Vagina (tissue), 2 donors: ENCODE results near the gene LRRFIP1. TPM values are rescaled to one million over a fixed set of nuclear protein-coding genes. Genes with fewer than 3 reads are reported as not detected.

Source experiments
- DNase-seq, 2 donors: peaks; one replicate each; pipeline ENCODE4 v3.0.0-alpha.2; 2017; ENCODE audit errors: extremely low spot score in 2 of 2
- H3K27ac ChIP-seq: fragments of 200-600 bp; sonication (generic); one replicate; pipeline ENCODE4 v1.5.1; 2019
- H3K27me3 ChIP-seq: fragments of 200-600 bp; sonication (generic); one replicate; pipeline ENCODE4 v1.5.1; 2019
- H3K36me3 ChIP-seq, 2 donors: fragments of 200-600 bp; sonication (generic); one replicate each; pipeline ENCODE4 v1.5.1; 2017 to 2019
- H3K4me1 ChIP-seq: fragments of 200-600 bp; sonication (generic); one replicate; pipeline ENCODE4 v1.5.1; 2019
- H3K4me3 ChIP-seq, 2 donors: fragments of 200-600 bp; sonication (generic); 1 replicate in 1 of 2; 2 replicates in 1 of 2; pipeline ENCODE4 v1.5.1; 2016 to 2019
- H3K9me3 ChIP-seq: fragments of 200-600 bp; sonication (generic); one replicate; pipeline ENCODE4 v1.5.1; 2019
- POLR2A ChIP-seq, 2 donors: fragments of 450-650 bp; IDR thresholded peaks; one replicate each; pipeline ENCODE4 v1.6.1; 2017; ENCODE audit warnings: antibody characterized with exemption in 2 of 2, mild to moderate bottlenecking in 2 of 2, moderate library complexity in 2 of 2
- POLR2AphosphoS5 ChIP-seq, 2 donors: sonication (generic); formaldehyde crosslinking; IDR thresholded peaks; one replicate each; pipeline ENCODE4 v1.9.0; 2017; ENCODE audit warnings: antibody characterized with exemption in 2 of 2, mild to moderate bottlenecking in 2 of 2, low read depth in 1 of 2; ENCODE audit not compliant: insufficient read depth in 1 of 2
- intact Hi-C: fragments of 100-400 bp; cut with DNase I; formaldehyde crosslinking; loops from one replicate; pipeline ENCODE4 v1.15.1; 2023
- total RNA-seq: library from RNA; depleted of rRNA; stranded (reverse); fragments of >200 nt; gene quantifications from one replicate; pipeline ENCODE4 v1.2.3, GENCODE V29; 2016
- TF ChIP-seq, protein P1 (sequence below), 3 experiments: fragments of 450-650 bp in 2 of 3; fragments of 200-600 bp in 1 of 3; sonication (generic) in 1 of 3; IDR thresholded peaks; one replicate each; pipeline ENCODE4 v1.5.1; 2017 to 2019; ENCODE audit warnings: antibody characterized with exemption in 3 of 3, mild to moderate bottlenecking in 2 of 3, moderate library complexity in 2 of 3

Gene LRRFIP1
- total RNA-seq, 1 donor from 2014 or later = 132 TPM

DNA sequence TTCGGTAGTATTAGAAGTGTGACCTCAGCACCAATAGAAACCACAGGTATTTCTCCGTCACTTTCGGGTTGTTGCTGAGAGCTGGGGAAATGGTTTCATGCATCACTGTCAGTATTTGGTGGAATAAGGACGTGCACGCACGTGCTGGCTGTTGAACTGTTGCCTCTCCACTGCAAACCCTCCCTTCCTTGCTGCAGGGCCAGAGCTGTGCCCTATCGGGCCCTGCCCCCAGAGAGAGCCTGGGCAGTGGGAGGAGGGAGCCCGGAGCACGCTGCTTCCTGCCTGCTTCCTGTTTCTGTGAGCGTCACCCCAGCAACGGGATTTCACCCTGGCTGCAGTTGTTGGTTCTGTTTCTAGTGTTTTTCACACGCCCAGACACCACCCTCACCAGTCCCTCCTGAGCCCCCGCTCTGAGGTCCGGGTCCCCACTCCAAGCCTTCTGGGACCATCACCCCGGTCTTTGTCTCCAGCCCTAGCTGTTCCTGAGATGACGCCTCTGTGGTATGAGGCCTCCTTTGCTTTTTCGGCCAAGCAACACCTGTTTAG lies 47.4 kb downstream of the LRRFIP1 start:
- H3K4me3 ChIP-seq = peak overlapping the region; percentile 15 to 25
- H3K27me3 ChIP-seq = no peaks in the 10 kb centered on the region
- H3K27ac ChIP-seq = peak overlapping the region; percentile 79
- H3K9me3 ChIP-seq = no peaks in the 10 kb centered on the region
- DNase-seq = no peak
- no peaks in the 10 kb centered on the region for H3K36me3 ChIP-seq
- peaks cover 65% of the 10 kb centered on the region for H3K4me1 ChIP-seq
- TF ChIP-seq POLR2A (IDR thresholded peaks at IDR 0.05) = no peak
- peak; percentile 73 to 78 for TF ChIP-seq POLR2AphosphoS5 (IDR thresholded peaks at IDR 0.05; ENCODE audit: insufficient read depth in 1 of 2, low read depth in 1 of 2)
- intact Hi-C loops = loop anchor here (5.0 kb wide), 1 partner anchor 67 kb away; no protein-coding TSS in a partner anchor

GRCh38 chr2:237675316-237675715 lies 47.9 kb downstream of the LRRFIP1 start:
- DNase-seq = no peak
- H3K4me3 ChIP-seq = peak overlapping the region; percentile 15 to 25
- peak overlapping the region; percentile 79 for H3K27ac ChIP-seq
- no peaks in the 10 kb centered on the region for H3K36me3 ChIP-seq
- peaks cover 62% of the 10 kb centered on the region for H3K4me1 ChIP-seq
- no peaks in the 10 kb centered on the region for H3K9me3 ChIP-seq
- no peaks in the 10 kb centered on the region for H3K27me3 ChIP-seq
- intact Hi-C loops = loop anchor here (5.0 kb wide), 1 partner anchor 67 kb away; no protein-coding TSS in a partner anchor
- TF ChIP-seq POLR2AphosphoS5 (IDR thresholded peaks at IDR 0.05; ENCODE audit: insufficient read depth in 1 of 2, low read depth in 1 of 2) = no peak
- TF ChIP-seq POLR2A (IDR thresholded peaks at IDR 0.05) = no peak
- TF ChIP-seq, protein P1, sequence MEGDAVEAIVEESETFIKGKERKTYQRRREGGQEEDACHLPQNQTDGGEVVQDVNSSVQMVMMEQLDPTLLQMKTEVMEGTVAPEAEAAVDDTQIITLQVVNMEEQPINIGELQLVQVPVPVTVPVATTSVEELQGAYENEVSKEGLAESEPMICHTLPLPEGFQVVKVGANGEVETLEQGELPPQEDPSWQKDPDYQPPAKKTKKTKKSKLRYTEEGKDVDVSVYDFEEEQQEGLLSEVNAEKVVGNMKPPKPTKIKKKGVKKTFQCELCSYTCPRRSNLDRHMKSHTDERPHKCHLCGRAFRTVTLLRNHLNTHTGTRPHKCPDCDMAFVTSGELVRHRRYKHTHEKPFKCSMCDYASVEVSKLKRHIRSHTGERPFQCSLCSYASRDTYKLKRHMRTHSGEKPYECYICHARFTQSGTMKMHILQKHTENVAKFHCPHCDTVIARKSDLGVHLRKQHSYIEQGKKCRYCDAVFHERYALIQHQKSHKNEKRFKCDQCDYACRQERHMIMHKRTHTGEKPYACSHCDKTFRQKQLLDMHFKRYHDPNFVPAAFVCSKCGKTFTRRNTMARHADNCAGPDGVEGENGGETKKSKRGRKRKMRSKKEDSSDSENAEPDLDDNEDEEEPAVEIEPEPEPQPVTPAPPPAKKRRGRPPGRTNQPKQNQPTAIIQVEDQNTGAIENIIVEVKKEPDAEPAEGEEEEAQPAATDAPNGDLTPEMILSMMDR (IDR thresholded peaks at IDR 0.05) = no peak

- intact Hi-C loops = no loop called here
- peaks cover 21% of the 10 kb centered on the region for H3K4me1 ChIP-seq
- no peak for DNase-seq
- TF ChIP-seq POLR2A (IDR thresholded peaks at IDR 0.05) (no peak), POLR2AphosphoS5 (IDR thresholded peaks at IDR 0.05; ENCODE audit: insufficient read depth in 1 of 2, low read depth in 1 of 2) (no peak)
- TF ChIP-seq, protein P1 (IDR thresholded peaks at IDR 0.05) = no peak
- H3K9me3 ChIP-seq = no peaks in the 10 kb centered on the region
- no peaks in the 10 kb centered on the region for H3K36me3 ChIP-seq
- H3K27ac ChIP-seq = no peak overlapping the region
- no peak overlapping the region for H3K4me3 ChIP-seq
- no peaks in the 10 kb centered on the region for H3K27me3 ChIP-seq
Observed at GRCh38 chr2:237680702-237681478, 53.5 kb downstream of the LRRFIP1 start.

GRCh38 chr2:237682151-237682550 lies 54.8 kb downstream of the LRRFIP1 start:
- Histone ChIP-seq H3K9me3 (no peaks in the 10 kb centered on the region), H3K27me3 (no peaks in the 10 kb centered on the region), H3K36me3 (no peaks in the 10 kb centered on the region), H3K4me1 (peaks cover 19% of the 10 kb centered on the region), H3K27ac (no peak overlapping the region), H3K4me3 (no peak overlapping the region)
- DNase-seq = no peak
- no peak for TF ChIP-seq POLR2AphosphoS5 (IDR thresholded peaks at IDR 0.05; ENCODE audit: insufficient read depth in 1 of 2, low read depth in 1 of 2)
- TF ChIP-seq, protein P1 (IDR thresholded peaks at IDR 0.05) = no peak
- no peak for TF ChIP-seq POLR2A (IDR thresholded peaks at IDR 0.05)
- intact Hi-C loops = no loop called here

- peak in 1 of 2 donors; percentile 25 for TF ChIP-seq POLR2AphosphoS5 (IDR thresholded peaks at IDR 0.05; ENCODE audit: insufficient read depth in 1 of 2, low read depth in 1 of 2)
- TF ChIP-seq, protein P1 (IDR thresholded peaks at IDR 0.05) = no peak
- intact Hi-C loops = no loop called here
- Histone ChIP-seq H3K36me3 (no peaks in the 10 kb centered on the region), H3K27me3 (no peaks in the 10 kb centered on the region), H3K9me3 (no peaks in the 10 kb centered on the region), H3K27ac (no peak overlapping the region), H3K4me1 (peaks cover 21% of the 10 kb centered on the region), H3K4me3 (no peak overlapping the region)
- no peak for DNase-seq
Observed at GRCh38 chr2:237682856-237683670, 55.7 kb downstream of the LRRFIP1 start.
